AG09319 (cell line): Measurements from ENCODE around the gene LSM4.

Experiments
- DNase-seq: peaks from one replicate; pipeline ENCODE4 v3.0.0-alpha.2; 2010; ENCODE audit warnings: low read depth; ENCODE audit errors: extremely low read depth
- TF ChIP-seq, protein P1 (sequence below): IDR thresholded peaks from 2 replicates; pipeline ENCODE4 v1.5.1; 2011; ENCODE audit warnings: low read depth, mild to moderate bottlenecking, inconsistent platforms, low read length, moderate library complexity

The LSM4 gene

GRCh38 chr19:18279516-18280246 lies 43.2 kb downstream of the LSM4 start:
- TF ChIP-seq, protein P1, sequence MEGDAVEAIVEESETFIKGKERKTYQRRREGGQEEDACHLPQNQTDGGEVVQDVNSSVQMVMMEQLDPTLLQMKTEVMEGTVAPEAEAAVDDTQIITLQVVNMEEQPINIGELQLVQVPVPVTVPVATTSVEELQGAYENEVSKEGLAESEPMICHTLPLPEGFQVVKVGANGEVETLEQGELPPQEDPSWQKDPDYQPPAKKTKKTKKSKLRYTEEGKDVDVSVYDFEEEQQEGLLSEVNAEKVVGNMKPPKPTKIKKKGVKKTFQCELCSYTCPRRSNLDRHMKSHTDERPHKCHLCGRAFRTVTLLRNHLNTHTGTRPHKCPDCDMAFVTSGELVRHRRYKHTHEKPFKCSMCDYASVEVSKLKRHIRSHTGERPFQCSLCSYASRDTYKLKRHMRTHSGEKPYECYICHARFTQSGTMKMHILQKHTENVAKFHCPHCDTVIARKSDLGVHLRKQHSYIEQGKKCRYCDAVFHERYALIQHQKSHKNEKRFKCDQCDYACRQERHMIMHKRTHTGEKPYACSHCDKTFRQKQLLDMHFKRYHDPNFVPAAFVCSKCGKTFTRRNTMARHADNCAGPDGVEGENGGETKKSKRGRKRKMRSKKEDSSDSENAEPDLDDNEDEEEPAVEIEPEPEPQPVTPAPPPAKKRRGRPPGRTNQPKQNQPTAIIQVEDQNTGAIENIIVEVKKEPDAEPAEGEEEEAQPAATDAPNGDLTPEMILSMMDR: peak; percentile 63
- DNase-seq: peak; percentile 91

- DNase-seq: peak; percentile 19
Measured at GRCh38 chr19:18279266-18279515, 43.7 kb downstream of the LSM4 start.

GRCh38 chr19:18278521-18279265 lies 44.2 kb downstream of the LSM4 start:
- TF ChIP-seq, protein P1: peak; percentile 25
- no peak for DNase-seq

More at GRCh38 chr19:18279266-18279515, 43.7 kb downstream of the LSM4 start:
- TF ChIP-seq, protein P1: no peak

GRCh38 chr19:18274781-18275356 lies 48.0 kb downstream of the LSM4 start:
- peak; percentile 73 for DNase-seq
- TF ChIP-seq, protein P1: no peak; the same call in 1 of the 2 replicates

- TF ChIP-seq, protein P1: no peak
- no peak for DNase-seq
Measured at GRCh38 chr19:18274219-18274780, 48.6 kb downstream of the LSM4 start, which contains the start of gene IQCN. Gene IQCN, minus strand, starts transcription at chr19:18274452. Its CDS starts 4,974 bp downstream, at chr19:18269478.

DNA sequence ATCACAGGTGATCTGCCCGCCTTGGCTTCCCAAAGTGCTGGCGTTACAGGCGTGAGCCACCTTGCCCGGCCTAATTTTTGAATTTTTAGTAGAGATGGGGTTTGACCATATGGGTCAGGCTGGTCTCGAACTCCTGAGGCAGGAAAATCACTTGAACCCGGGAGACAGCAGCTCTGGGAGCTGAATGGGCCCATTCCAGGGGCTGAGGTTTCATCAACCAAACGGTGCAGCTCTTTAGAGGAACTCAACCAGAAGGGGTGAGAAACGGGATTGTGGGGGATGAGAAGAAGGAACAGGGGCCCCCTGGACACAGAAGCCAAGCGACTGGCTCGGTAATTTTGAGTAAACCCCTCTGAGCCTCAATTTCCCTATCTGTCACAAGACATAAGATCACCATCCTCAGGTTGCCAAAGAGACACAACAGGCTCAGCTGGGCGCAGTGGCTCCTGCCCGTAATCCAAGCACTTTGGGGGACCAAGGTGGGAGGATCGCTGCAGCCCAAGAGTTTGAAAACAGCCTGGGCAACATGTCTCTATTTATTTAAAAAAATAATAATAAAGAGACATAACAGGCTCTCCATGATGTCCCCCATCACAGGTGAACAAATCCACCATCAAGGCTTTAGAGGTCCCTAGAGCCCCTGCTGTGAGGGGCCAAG lies 49.2 kb downstream of the LSM4 start:
- DNase-seq: no peak
- TF ChIP-seq, protein P1: no peak
